Measurements from ENCODE around the gene LCN2.

DNA sequence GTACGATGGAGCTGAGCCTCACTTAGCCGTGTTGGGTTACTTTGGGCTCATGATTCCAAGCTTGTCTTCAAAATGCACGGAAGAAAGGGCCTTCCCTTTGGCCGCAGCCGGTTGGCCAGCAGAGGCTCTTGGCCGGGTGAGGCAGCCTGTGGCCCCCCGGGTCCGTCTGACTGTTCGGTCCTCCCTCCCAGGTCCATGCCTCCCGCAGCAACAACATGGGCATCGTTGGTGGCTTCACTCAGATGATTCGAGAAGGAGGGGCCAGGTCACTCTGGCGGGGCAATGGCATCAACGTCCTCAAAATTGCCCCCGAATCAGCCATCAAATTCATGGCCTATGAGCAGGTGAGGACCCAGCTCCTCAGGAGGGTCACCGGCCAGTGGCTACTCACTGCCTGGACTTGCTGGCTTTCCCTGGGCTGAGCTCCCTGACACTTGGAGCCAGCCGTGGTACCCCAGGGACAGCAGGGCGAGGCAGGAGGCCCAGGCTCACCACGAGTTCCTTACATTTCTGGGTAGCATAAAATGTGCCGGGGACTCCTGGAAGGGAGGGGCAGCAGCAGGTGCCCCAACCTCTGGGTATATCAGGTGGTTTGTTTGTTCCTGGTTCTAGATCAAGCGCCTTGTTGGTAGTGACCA is 43.6 kb upstream of the LCN2 start:
- TF ChIP-seq, protein P1, sequence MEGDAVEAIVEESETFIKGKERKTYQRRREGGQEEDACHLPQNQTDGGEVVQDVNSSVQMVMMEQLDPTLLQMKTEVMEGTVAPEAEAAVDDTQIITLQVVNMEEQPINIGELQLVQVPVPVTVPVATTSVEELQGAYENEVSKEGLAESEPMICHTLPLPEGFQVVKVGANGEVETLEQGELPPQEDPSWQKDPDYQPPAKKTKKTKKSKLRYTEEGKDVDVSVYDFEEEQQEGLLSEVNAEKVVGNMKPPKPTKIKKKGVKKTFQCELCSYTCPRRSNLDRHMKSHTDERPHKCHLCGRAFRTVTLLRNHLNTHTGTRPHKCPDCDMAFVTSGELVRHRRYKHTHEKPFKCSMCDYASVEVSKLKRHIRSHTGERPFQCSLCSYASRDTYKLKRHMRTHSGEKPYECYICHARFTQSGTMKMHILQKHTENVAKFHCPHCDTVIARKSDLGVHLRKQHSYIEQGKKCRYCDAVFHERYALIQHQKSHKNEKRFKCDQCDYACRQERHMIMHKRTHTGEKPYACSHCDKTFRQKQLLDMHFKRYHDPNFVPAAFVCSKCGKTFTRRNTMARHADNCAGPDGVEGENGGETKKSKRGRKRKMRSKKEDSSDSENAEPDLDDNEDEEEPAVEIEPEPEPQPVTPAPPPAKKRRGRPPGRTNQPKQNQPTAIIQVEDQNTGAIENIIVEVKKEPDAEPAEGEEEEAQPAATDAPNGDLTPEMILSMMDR (IDR thresholded peaks at IDR 0.05; ENCODE audit: insufficient read depth, low read length, poor library complexity, severe bottlenecking): no peak
- no peak for TF ChIP-seq EZH2phosphoT487 (conservative IDR thresholded peaks at IDR 0.05; ENCODE audit: low read length)
